Left lung (tissue), 10 donors: Measurements from ENCODE around the gene ANKRD33. TPM values are rescaled to one million over a fixed set of nuclear protein-coding genes. Genes with fewer than 3 reads are reported as not detected.
A peak's percentile ranks its signal among the peaks of the same experiment; 100 is the strongest.

ENCODE experiments used
- ATAC-seq: fragments of 200-7000 bp; cut with Tn5 transposase; one replicate; pipeline ENCODE4 v1.9.1; 2020; ENCODE audit warnings: moderate library complexity
- DNase-seq, 4 donors: peaks; one replicate each; pipeline ENCODE4 v3.0.0-alpha.2; 2013 to 2020
- H3K27ac ChIP-seq, 2 donors: fragments of 200-600 bp; sonication (generic) in 1 of 2; one replicate each; pipeline versions ENCODE4 v1.5.0 to v1.8.0; 2020 to 2021
- H3K27me3 ChIP-seq, 2 donors: fragments of 200-600 bp; sonication (generic) in 1 of 2; one replicate each; pipeline versions ENCODE4 v1.5.0 to v1.8.0; 2020 to 2021
- H3K36me3 ChIP-seq, 2 donors: fragments of 200-600 bp; sonication (generic) in 1 of 2; one replicate each; pipeline versions ENCODE4 v1.5.0 to v1.8.0; 2020 to 2021
- H3K4me1 ChIP-seq, 2 donors: fragments of 200-600 bp; one replicate each; pipeline ENCODE4 v1.8.0; 2021
- H3K4me3 ChIP-seq, 2 donors: fragments of 200-600 bp; sonication (generic) in 1 of 2; one replicate each; pipeline versions ENCODE4 v1.5.0 to v1.8.0; 2020 to 2021; ENCODE audit warnings: mild to moderate bottlenecking in 1 of 2
- H3K9me3 ChIP-seq, 2 donors: fragments of 200-600 bp; sonication (generic) in 1 of 2; one replicate each; pipeline versions ENCODE4 v1.5.0 to v1.8.0; 2020 to 2021
- CTCF ChIP-seq, 2 donors: fragments of 200-600 bp; sonication (generic) in 1 of 2; IDR thresholded peaks; one replicate each; pipeline versions ENCODE4 v1.5.0 to v1.8.0; 2021; ENCODE audit warnings: antibody characterized with exemption in 2 of 2
- intact Hi-C, 2 donors: fragments of 100-400 bp; cut with DNase I; formaldehyde crosslinking; loops; one replicate each; pipeline versions ENCODE4 v1.11.2 to v1.14.2; 2022
- polyA plus RNA-seq, 6 donors: library from polyadenylated mRNA; unstranded; fragments of 120-200 nt; gene quantifications; one replicate each; pipeline ENCODE4 v1.2.1, GENCODE V29; 2013; ENCODE audit not compliant: insufficient read length in 6 of 6
- total RNA-seq, 2 donors: library from RNA; stranded (reverse); fragmentation: NEBNext Ultra II Directional; extraction: Animal tissue kit (Norgen Biotek cat#: 25700); gene quantifications; one replicate each; pipeline ENCODE4 v1.2.1, GENCODE V29; 2021
- donor health status: DM: no; HTN: yes; CAD: no.
- donor health status: DM: no; HTN: no; CAD: no.

ANKRD33 gene
- total and polyA plus RNA-seq, 8 donors = 0.08 to 0.13 (median 0.08) TPM; not detected in 5

- H3K4me1 ChIP-seq = peaks cover 0 to 6% of the 10 kb centered on the region in 2 donors
- H3K9me3 ChIP-seq = no peaks in the 10 kb centered on the region
- H3K4me3 ChIP-seq = no peak overlapping the region
- no peak overlapping the region for H3K27ac ChIP-seq
- intact Hi-C loops = no loop called here
- no peak for TF ChIP-seq CTCF (IDR thresholded peaks at IDR 0.05)
- no peaks in the 10 kb centered on the region for H3K27me3 ChIP-seq
- no peak for DNase-seq
- ATAC-seq = no peak
- no peaks in the 10 kb centered on the region for H3K36me3 ChIP-seq
Observed at GRCh38 chr12:51937926-51938325, 50.0 kb downstream of the ANKRD33 start.

- H3K27me3 ChIP-seq = no peaks in the 10 kb centered on the region
- peaks cover 0 to 1% of the 10 kb centered on the region in 2 donors for H3K9me3 ChIP-seq
- H3K27ac ChIP-seq = no peak overlapping the region
- no peak for TF ChIP-seq CTCF (IDR thresholded peaks at IDR 0.05)
- ATAC-seq (peak; percentile 26), DNase-seq (no peak)
- intact Hi-C loops = no loop called here
- no peaks in the 10 kb centered on the region for H3K36me3 ChIP-seq
- peaks cover 0 to 6% of the 10 kb centered on the region in 2 donors for H3K4me1 ChIP-seq
- no peak overlapping the region for H3K4me3 ChIP-seq
Observed at GRCh38 chr12:51938726-51939125, 50.8 kb downstream of the ANKRD33 start.

- Histone ChIP-seq H3K4me1 (peaks cover 0 to 6% of the 10 kb centered on the region in 2 donors), H3K27me3 (no peaks in the 10 kb centered on the region), H3K36me3 (no peaks in the 10 kb centered on the region), H3K27ac (no peak overlapping the region), H3K9me3 (peaks cover 0 to 24% of the 10 kb centered on the region in 2 donors), H3K4me3 (no peak overlapping the region)
- DNase-seq (peak in 2 of 4 donors; percentile 54 to 64), ATAC-seq (peak; percentile 66)
- no peak for TF ChIP-seq CTCF (IDR thresholded peaks at IDR 0.05)
- intact Hi-C loops = no loop called here
Observed at GRCh38 chr12:51941011-51941581, 53.2 kb downstream of the ANKRD33 start.

Other genes starting within 250 kb of the ANKRD33 start
- gene FIGNL2, start 39.4 kb upstream of the ANKRD33 start, total RNA-seq = 1 to 10 TPM in 1 of 2 donors, under 1 TPM in 1; 0.58 to 1.0 TPM
- 1 to 10 TPM; 1.0 to 2.3 (median 1.8) TPM for gene FIGNL2, start 39.4 kb upstream of the ANKRD33 start, polyA plus RNA-seq
- 100 to 1,000 TPM; 115 to 173 TPM for gene ACVRL1, start 19.4 kb downstream of the ANKRD33 start, total RNA-seq
- 10 to 100 TPM; 74.2 to 97.5 (median 95.4) TPM for gene ACVRL1, start 19.4 kb downstream of the ANKRD33 start, polyA plus RNA-seq
- gene ACVR1B, start 63.6 kb downstream of the ANKRD33 start, total RNA-seq = 10 to 100 TPM; 24.9 to 26.6 TPM
- gene ACVR1B, start 63.6 kb downstream of the ANKRD33 start, polyA plus RNA-seq = 10 to 100 TPM; 13.2 to 17.8 (median 15.6) TPM
- gene TAMALIN, start 118.8 kb downstream of the ANKRD33 start, total RNA-seq = 10 to 100 TPM; 30.6 to 63.7 TPM
- 10 to 100 TPM; 33.8 to 47.7 (median 43.5) TPM for gene TAMALIN, start 118.8 kb downstream of the ANKRD33 start, polyA plus RNA-seq
- gene NR4A1, start 163.3 kb downstream of the ANKRD33 start, total RNA-seq = 100 to 1,000 TPM in 1 of 2 donors, 10 to 100 TPM in 1; 36.4 to 165 TPM
- gene NR4A1, start 163.3 kb downstream of the ANKRD33 start, polyA plus RNA-seq = 100 to 1,000 TPM in 2 of 6 donors, 10 to 100 TPM in 4; 12.8 to 293 (median 82.3) TPM
- gene ATG101, start 181.9 kb downstream of the ANKRD33 start, total RNA-seq = 10 to 100 TPM; 35.7 to 42.4 TPM
- 10 to 100 TPM; 19.7 to 25.9 (median 24.3) TPM for gene ATG101, start 181.9 kb downstream of the ANKRD33 start, polyA plus RNA-seq
- gene SMIM41, start 191.6 kb downstream of the ANKRD33 start, total RNA-seq = 1 to 10 TPM in 1 of 2 donors, under 1 TPM in 1; 0.47 to 4.5 TPM
- 1 to 10 TPM; 1.2 to 6.9 (median 3.9) TPM for gene SMIM41, start 191.6 kb downstream of the ANKRD33 start, polyA plus RNA-seq